HepG2 (cell line): ENCODE data around the gene HIPK2. TPM values are rescaled to one million over a fixed set of nuclear protein-coding genes. Genes with fewer than 3 reads are reported as not detected.

Source experiments
- DDIT3 ChIP-seq: sonication (generic); formaldehyde crosslinking; IDR thresholded peaks from 2 replicates; pipeline ENCODE4 v1.4.0; 2020; ENCODE audit warnings: mild to moderate bottlenecking, missing genetic modification reagents
- ELF3 ChIP-seq: IDR thresholded peaks from 2 replicates; pipeline ENCODE4 v1.6.1; 2016; ENCODE audit warnings: missing genetic modification reagents, missing compliant biosample characterization
- FOSL1 ChIP-seq: sonication (generic); formaldehyde crosslinking; IDR thresholded peaks from 2 replicates; pipeline ENCODE4 v1.9.0; 2021; ENCODE audit warnings: missing genetic modification reagents, borderline replicate concordance
- FOXP4 ChIP-seq: sonication (generic); formaldehyde crosslinking; IDR thresholded peaks from 2 replicates; pipeline ENCODE4 v1.4.0; 2020; ENCODE audit warnings: missing genetic modification reagents
- MAF1 ChIP-seq: sonication (generic); formaldehyde crosslinking; IDR thresholded peaks from 2 replicates; pipeline ENCODE4 v1.5.0; 2020; ENCODE audit warnings: missing genetic modification reagents, borderline replicate concordance
- MYC ChIP-seq: sonication (generic); formaldehyde crosslinking; IDR thresholded peaks from 2 replicates; pipeline ENCODE4 v1.9.0; 2021; ENCODE audit warnings: missing genetic modification reagents, borderline replicate concordance
- PHF8 ChIP-seq: sonication (generic); formaldehyde crosslinking; IDR thresholded peaks from 2 replicates; pipeline ENCODE4 v1.5.0; 2020; ENCODE audit warnings: missing genetic modification reagents
- RBAK ChIP-seq: sonication (generic); formaldehyde crosslinking; IDR thresholded peaks from 2 replicates; pipeline ENCODE4 v1.5.1; 2020; ENCODE audit warnings: mild to moderate bottlenecking, missing genetic modification reagents
- SNAPC4 ChIP-seq: sonication (generic); formaldehyde crosslinking; IDR thresholded peaks from 2 replicates; pipeline ENCODE4 v1.4.0; 2020; ENCODE audit warnings: mild to moderate bottlenecking, missing genetic modification reagents
- SP4 ChIP-seq: sonication (generic); formaldehyde crosslinking; IDR thresholded peaks from 2 replicates; pipeline ENCODE4 v1.8.1; 2023; ENCODE audit warnings: mild to moderate bottlenecking, missing genetic modification reagents
- SUZ12 ChIP-seq: fragments of 150-350 bp; IDR thresholded peaks from 2 replicates; pipeline ENCODE4 v1.6.1; 2014; ENCODE audit warnings: low read depth, low read length
- USF2 ChIP-seq, 2 experiments: sonication (generic) in 1 of 2; formaldehyde crosslinking in 1 of 2; IDR thresholded peaks; 2 replicates each; pipeline versions ENCODE4 v1.5.1 to v1.6.1; 2011 to 2020; ENCODE audit warnings: borderline replicate concordance in 1 of 2, low read depth in 1 of 2, low read length in 1 of 2, mild to moderate bottlenecking in 1 of 2, missing genetic modification reagents in 1 of 2, moderate library complexity in 1 of 2
- ZNF430 ChIP-seq: sonication (generic); formaldehyde crosslinking; IDR thresholded peaks from 2 replicates; pipeline ENCODE4 v1.9.0; 2021; ENCODE audit warnings: mild to moderate bottlenecking, missing genetic modification reagents
- ZNF451 ChIP-seq: sonication (generic); formaldehyde crosslinking; IDR thresholded peaks from 2 replicates; pipeline ENCODE4 v1.5.0; 2020; ENCODE audit warnings: mild to moderate bottlenecking, missing genetic modification reagents
- ZNF556 ChIP-seq: sonication (generic); formaldehyde crosslinking; IDR thresholded peaks from 2 replicates; pipeline ENCODE4 v1.4.0; 2020; ENCODE audit warnings: mild to moderate bottlenecking, missing genetic modification reagents, borderline replicate concordance
- ZNF766 ChIP-seq: sonication (generic); formaldehyde crosslinking; IDR thresholded peaks from 2 replicates; pipeline ENCODE4 v1.5.0; 2020; ENCODE audit warnings: missing genetic modification reagents, borderline replicate concordance
- ZNF83 ChIP-seq: sonication (generic); formaldehyde crosslinking; IDR thresholded peaks from 2 replicates; pipeline ENCODE4 v1.4.0; 2020; ENCODE audit warnings: missing genetic modification reagents, mild to moderate bottlenecking, borderline replicate concordance
- ZNF850 ChIP-seq: sonication (generic); formaldehyde crosslinking; conservative IDR thresholded peaks from 2 replicates; pipeline ENCODE4 v1.9.0; 2021; ENCODE audit warnings: mild to moderate bottlenecking, missing genetic modification reagents
- ZNF879 ChIP-seq: sonication (generic); formaldehyde crosslinking; IDR thresholded peaks from 2 replicates; pipeline ENCODE4 v1.8.1; 2023; ENCODE audit warnings: missing genetic modification reagents
- polyA plus RNA-seq, 8 experiments: library from polyadenylated mRNA; depleted of rRNA in 3 of 8; stranded (reverse) in 7 of 8; unstranded in 1 of 8; fragments of >200 nt; fragmentation: Illumina TruSeq in 4 of 8; extraction: Trizol in 4 of 8; gene quantifications; 2 replicates each; pipeline versions ENCODE4 v1.2.1 to v1.2.3, GENCODE V29; 2011 to 2016; ENCODE audit warnings: low read depth in 4 of 8, missing spikeins in 1 of 8, mixed read lengths in 1 of 8; ENCODE audit not compliant: insufficient read depth in 1 of 8
- total RNA-seq, 5 experiments: library from RNA; depleted of rRNA; stranded (reverse); fragments of >200 nt; fragmentation: Illumina TruSeq; extraction: Trizol; gene quantifications; 2 replicates each; pipeline ENCODE4 v1.2.3, GENCODE V29; 2016; ENCODE audit warnings: low read depth in 1 of 5

HIPK2 gene
- total and polyA plus RNA-seq, 2 of the 13 experiments (the other 11 are each of a cell fraction or from before 2014, with no cell fraction given): 14.4 to 20.2 TPM

- no peak for TF ChIP-seq MAF1 (CRISPR knock-in tag)
- no peak for TF ChIP-seq ZNF83
- TF ChIP-seq ZNF556 (CRISPR knock-in tag): no peak
- 0 out of 2 replicates have a peak, but pooled peaks have one; percentile 33 for TF ChIP-seq SNAPC4 (CRISPR knock-in tag)
- no peak for TF ChIP-seq ZNF430 (CRISPR knock-in tag)
- no peak for TF ChIP-seq FOSL1
- TF ChIP-seq SUZ12: no peak
- TF ChIP-seq ELF3 (CRISPR knock-in tag): peak; percentile 24; the same call in 1 of the 2 replicates
- no peak for TF ChIP-seq SP4 (CRISPR knock-in tag)
- no peak for TF ChIP-seq RBAK (CRISPR knock-in tag)
- TF ChIP-seq ZNF850 (CRISPR knock-in tag): no peak
- no peak; the same call in 1 of the 2 replicates for TF ChIP-seq PHF8
- peak; percentile 87 for TF ChIP-seq FOXP4 (CRISPR knock-in tag)
- TF ChIP-seq DDIT3 (CRISPR knock-in tag): no peak
- TF ChIP-seq MYC: peak; percentile 42; the same call in 1 of the 2 replicates
- no peak for TF ChIP-seq USF2 (IDR thresholded peaks at IDR 0.05; ENCODE audit: low read depth, low read length)
- no peak for TF ChIP-seq USF2 (CRISPR knock-in tag; IDR thresholded peaks at IDR 0.05; ENCODE audit: borderline replicate concordance)
- no peak for TF ChIP-seq ZNF451
- TF ChIP-seq ZNF879 (CRISPR knock-in tag): no peak
- no peak for TF ChIP-seq ZNF766 (CRISPR knock-in tag)
These were observed 97.8 kb downstream of the HIPK2 start (continued) for GRCh38 chr7:139679731-139680594.
